H1 (cell line): Measurements from ENCODE around the gene SNAPIN. TPM values are rescaled to one million over a fixed set of nuclear protein-coding genes. Genes with fewer than 3 reads are reported as not detected.

Experiments
- ATF2 ChIP-seq: IDR thresholded peaks from 2 replicates; pipeline ENCODE4 v1.6.1; 2012; ENCODE audit warnings: low read length, inconsistent platforms
- BRCA1 ChIP-seq: IDR thresholded peaks from 2 replicates; pipeline ENCODE4 v1.6.1; 2012; ENCODE audit warnings: low read depth, low read length, improper control_type of control experiment
- CBX8 ChIP-seq: fragments of 300-800, 300-1000 bp; sonication (generic); IDR thresholded peaks from 2 replicates; pipeline ENCODE4 v1.7.1; 2016; ENCODE audit warnings: low read depth, low read length, borderline replicate concordance
- EGR1 ChIP-seq: IDR thresholded peaks from 2 replicates; pipeline ENCODE4 v1.6.1; 2011; ENCODE audit warnings: low read depth, low read length, borderline replicate concordance
- HDAC6 ChIP-seq: IDR thresholded peaks from one replicate; pipeline ENCODE4 v1.7.1; 2012; ENCODE audit warnings: low read depth, mild to moderate bottlenecking, inconsistent platforms, low read length, moderate library complexity
- MAFK ChIP-seq: IDR thresholded peaks from 2 replicates; pipeline ENCODE4 v1.6.1; 2012; ENCODE audit warnings: low read depth, mild to moderate bottlenecking, improper control_type of control experiment, low read length
- TAF7 ChIP-seq: optimal IDR thresholded peaks from 2 replicates; pipeline ENCODE3; 2011; ENCODE audit warnings: low read depth, mild to moderate bottlenecking, inconsistent platforms, low read length, moderate library complexity, borderline replicate concordance
- polyA plus RNA-seq, 7 experiments: library from polyadenylated mRNA; depleted of rRNA in 3 of 7; stranded (reverse) in 5 of 7; unstranded in 2 of 7; fragments of >200 nt in 5 of 7; fragments of 200-250 nt in 2 of 7; gene quantifications; 1 replicate in 5 of 7; 2 replicates in 1 of 7; 4 replicates in 1 of 7; pipeline versions ENCODE4 v1.2.1 to v1.2.3, GENCODE V29; 2011 to 2013; ENCODE audit warnings: missing spikeins in 2 of 7, mixed read lengths in 2 of 7
- total RNA-seq: library from RNA; stranded (reverse); fragmentation: NEBNext Ultra II Directional; extraction: Animal tissue kit (Norgen Biotek cat#: 25700); gene quantifications from 2 replicates; pipeline ENCODE4 v1.2.1, GENCODE V29; 2021

Gene SNAPIN
- total and polyA plus RNA-seq, 2 of the 8 experiments (the other 6 are each of a cell fraction or from before 2014, with no cell fraction given): 25.7 to 31.1 TPM

- no peak for TF ChIP-seq HDAC6
- no peak for TF ChIP-seq TAF7
- TF ChIP-seq MAFK: no peak
- TF ChIP-seq EGR1: no peak
- TF ChIP-seq CBX8: no peak
- no peak for TF ChIP-seq BRCA1
- no peak for TF ChIP-seq ATF2
These were observed 30.3 kb downstream of the SNAPIN start (continued) for GRCh38 chr1:153688736-153689328.
